Measurements from ENCODE around the gene RFWD3. TPM values are rescaled to one million over a fixed set of nuclear protein-coding genes. Genes with fewer than 3 reads are reported as not detected.

RFWD3 gene
- total and polyA plus RNA-seq, 2 of the 13 experiments (the other 11 are each of a cell fraction or from before 2014, with no cell fraction given): 23.4 to 62.6 TPM

- TF ChIP-seq, protein P1, sequence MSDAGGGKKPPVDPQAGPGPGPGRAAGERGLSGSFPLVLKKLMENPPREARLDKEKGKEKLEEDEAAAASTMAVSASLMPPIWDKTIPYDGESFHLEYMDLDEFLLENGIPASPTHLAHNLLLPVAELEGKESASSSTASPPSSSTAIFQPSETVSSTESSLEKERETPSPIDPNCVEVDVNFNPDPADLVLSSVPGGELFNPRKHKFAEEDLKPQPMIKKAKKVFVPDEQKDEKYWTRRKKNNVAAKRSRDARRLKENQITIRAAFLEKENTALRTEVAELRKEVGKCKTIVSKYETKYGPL (CRISPR knock-in tag; IDR thresholded peaks at IDR 0.05): no peak
- TF ChIP-seq, protein P2, sequence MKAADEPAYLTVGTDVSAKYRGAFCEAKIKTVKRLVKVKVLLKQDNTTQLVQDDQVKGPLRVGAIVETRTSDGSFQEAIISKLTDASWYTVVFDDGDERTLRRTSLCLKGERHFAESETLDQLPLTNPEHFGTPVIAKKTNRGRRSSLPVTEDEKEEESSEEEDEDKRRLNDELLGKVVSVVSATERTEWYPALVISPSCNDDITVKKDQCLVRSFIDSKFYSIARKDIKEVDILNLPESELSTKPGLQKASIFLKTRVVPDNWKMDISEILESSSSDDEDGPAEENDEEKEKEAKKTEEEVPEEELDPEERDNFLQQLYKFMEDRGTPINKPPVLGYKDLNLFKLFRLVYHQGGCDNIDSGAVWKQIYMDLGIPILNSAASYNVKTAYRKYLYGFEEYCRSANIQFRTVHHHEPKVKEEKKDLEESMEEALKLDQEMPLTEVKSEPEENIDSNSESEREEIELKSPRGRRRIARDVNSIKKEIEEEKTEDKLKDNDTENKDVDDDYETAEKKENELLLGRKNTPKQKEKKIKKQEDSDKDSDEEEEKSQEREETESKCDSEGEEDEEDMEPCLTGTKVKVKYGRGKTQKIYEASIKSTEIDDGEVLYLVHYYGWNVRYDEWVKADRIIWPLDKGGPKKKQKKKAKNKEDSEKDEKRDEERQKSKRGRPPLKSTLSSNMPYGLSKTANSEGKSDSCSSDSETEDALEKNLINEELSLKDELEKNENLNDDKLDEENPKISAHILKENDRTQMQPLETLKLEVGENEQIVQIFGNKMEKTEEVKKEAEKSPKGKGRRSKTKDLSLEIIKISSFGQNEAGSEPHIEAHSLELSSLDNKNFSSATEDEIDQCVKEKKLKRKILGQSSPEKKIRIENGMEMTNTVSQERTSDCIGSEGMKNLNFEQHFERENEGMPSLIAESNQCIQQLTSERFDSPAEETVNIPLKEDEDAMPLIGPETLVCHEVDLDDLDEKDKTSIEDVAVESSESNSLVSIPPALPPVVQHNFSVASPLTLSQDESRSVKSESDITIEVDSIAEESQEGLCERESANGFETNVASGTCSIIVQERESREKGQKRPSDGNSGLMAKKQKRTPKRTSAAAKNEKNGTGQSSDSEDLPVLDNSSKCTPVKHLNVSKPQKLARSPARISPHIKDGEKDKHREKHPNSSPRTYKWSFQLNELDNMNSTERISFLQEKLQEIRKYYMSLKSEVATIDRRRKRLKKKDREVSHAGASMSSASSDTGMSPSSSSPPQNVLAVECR (CRISPR knock-in tag; IDR thresholded peaks at IDR 0.05; ENCODE audit: borderline replicate concordance): peak; percentile 98
- TF ChIP-seq, protein P3, sequence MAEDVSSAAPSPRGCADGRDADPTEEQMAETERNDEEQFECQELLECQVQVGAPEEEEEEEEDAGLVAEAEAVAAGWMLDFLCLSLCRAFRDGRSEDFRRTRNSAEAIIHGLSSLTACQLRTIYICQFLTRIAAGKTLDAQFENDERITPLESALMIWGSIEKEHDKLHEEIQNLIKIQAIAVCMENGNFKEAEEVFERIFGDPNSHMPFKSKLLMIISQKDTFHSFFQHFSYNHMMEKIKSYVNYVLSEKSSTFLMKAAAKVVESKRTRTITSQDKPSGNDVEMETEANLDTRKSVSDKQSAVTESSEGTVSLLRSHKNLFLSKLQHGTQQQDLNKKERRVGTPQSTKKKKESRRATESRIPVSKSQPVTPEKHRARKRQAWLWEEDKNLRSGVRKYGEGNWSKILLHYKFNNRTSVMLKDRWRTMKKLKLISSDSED (CRISPR knock-in tag; IDR thresholded peaks at IDR 0.05): no peak
- no peak for TF ChIP-seq TRIM22 (IDR thresholded peaks at IDR 0.05)
- TF ChIP-seq YEATS2 (CRISPR knock-in tag; IDR thresholded peaks at IDR 0.05; ENCODE audit: borderline replicate concordance): peak; percentile 92
- TF ChIP-seq CAMTA2 (CRISPR knock-in tag; IDR thresholded peaks at IDR 0.05; ENCODE audit: borderline replicate concordance): peak; percentile 88; the same call in 1 of the 2 replicates
- TF ChIP-seq GTF2F1 (IDR thresholded peaks at IDR 0.05; ENCODE audit: low read length): no peak
- no peak for TF ChIP-seq SKI (IDR thresholded peaks at IDR 0.05; ENCODE audit: partially characterized antibody)
- peak; percentile 30; the same call in 1 of the 2 replicates for TF ChIP-seq ZNF12 (CRISPR knock-in tag; IDR thresholded peaks at IDR 0.05)
- TF ChIP-seq, protein P4, sequence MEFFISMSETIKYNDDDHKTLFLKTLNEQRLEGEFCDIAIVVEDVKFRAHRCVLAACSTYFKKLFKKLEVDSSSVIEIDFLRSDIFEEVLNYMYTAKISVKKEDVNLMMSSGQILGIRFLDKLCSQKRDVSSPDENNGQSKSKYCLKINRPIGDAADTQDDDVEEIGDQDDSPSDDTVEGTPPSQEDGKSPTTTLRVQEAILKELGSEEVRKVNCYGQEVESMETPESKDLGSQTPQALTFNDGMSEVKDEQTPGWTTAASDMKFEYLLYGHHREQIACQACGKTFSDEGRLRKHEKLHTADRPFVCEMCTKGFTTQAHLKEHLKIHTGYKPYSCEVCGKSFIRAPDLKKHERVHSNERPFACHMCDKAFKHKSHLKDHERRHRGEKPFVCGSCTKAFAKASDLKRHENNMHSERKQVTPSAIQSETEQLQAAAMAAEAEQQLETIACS (CRISPR knock-in tag; IDR thresholded peaks at IDR 0.05): no peak
- no peak for TF ChIP-seq SOX5 (CRISPR knock-in tag; IDR thresholded peaks at IDR 0.05; ENCODE audit: borderline replicate concordance)
Observed at GRCh38 chr16:74666425-74667254, at the start of gene RFWD3 (continued).

Data from HepG2 (cell line).